Measurements from ENCODE around the gene ERBB2. TPM values are rescaled to one million over a fixed set of nuclear protein-coding genes. Genes with fewer than 3 reads are reported as not detected.

ERBB2 gene
- total and polyA plus RNA-seq, 10 of the 15 experiments (the other 5 are each of a cell fraction or from before 2014, with no cell fraction given): 0.39 to 7.0 (median 4.3) TPM

DNA sequence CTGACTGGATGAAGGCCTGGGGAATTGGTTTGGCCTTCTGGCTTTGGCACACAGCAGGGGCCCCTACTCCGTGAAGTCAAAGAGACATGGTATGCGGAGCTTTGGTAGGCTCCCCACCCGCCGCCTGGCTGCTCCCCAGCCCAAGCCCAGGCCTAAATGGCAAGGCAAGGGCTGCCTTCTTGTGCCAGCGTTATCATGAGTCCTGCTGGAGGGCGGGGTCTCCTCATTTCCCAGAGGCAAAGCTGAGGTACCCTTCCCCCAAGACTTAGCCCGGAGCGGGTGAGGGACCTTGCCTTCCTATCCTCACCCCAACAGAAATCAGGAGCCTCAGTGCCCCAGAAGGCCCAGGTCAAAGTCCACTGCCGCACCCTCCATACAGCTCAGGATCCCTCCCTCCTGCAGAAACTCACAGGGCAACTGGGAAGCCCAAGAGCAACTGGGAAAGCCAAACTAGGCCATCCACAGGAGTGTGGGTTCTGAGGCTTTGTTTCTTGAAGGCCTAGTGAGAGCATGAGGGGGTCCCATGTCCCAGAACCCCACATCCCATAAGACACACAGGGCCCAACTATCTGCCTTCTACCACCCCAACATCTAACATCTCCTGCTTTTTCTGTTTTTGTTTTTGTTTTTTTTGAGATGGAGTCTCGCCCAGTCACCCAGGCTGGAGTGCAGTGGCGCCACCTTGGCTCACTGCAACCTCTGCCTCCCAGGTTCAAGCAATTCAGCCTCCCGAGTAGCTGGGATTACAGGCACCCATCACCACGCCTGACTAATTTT, 21.3 kb upstream of the ERBB2 start:
- ChIA-PET CTCF (interaction anchor here (0.6 to 2.8 kb wide), 11 partner anchors 9 to 190 kb away, joined by 3 to 11 read pairs (median 3); partner anchors contain the start of genes MIEN1, PGAP3 and PNMT), SMC1A (ENCODE audit: uncharacterized antibody, unreplicated experiment) (interaction anchor here (0.9 to 1.5 kb wide), 3 partner anchors 40 to 115 kb away, joined by 3 to 4 read pairs (median 3); partner anchors contain the start of gene MIEN1), RAD21 (ENCODE audit: unreplicated experiment) (no interaction called here), POLR2A (interaction anchor here (0.5 to 0.8 kb wide), 2 partner anchors 10 to 96 kb away, joined by 3 to 7 read pairs; no protein-coding TSS in a partner anchor)
- H3K9ac ChIP-seq (ENCODE audit: control insufficient read depth, insufficient read depth, low read length): no peak overlapping the region
- 0 out of 2 replicates have a peak, but pooled peaks have one; percentile 0 for TF ChIP-seq SMARCA5 (IDR thresholded peaks at IDR 0.05)
- TF ChIP-seq, protein P1, sequence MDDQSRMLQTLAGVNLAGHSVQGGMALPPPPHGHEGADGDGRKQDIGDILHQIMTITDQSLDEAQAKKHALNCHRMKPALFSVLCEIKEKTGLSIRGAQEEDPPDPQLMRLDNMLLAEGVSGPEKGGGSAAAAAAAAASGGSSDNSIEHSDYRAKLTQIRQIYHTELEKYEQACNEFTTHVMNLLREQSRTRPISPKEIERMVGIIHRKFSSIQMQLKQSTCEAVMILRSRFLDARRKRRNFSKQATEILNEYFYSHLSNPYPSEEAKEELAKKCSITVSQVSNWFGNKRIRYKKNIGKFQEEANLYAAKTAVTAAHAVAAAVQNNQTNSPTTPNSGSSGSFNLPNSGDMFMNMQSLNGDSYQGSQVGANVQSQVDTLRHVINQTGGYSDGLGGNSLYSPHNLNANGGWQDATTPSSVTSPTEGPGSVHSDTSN (IDR thresholded peaks at IDR 0.05; ENCODE audit: insufficient replicate concordance, low read depth, low read length): no peak
- TF ChIP-seq CEBPB (IDR thresholded peaks at IDR 0.05; ENCODE audit: borderline replicate concordance in 1 of 2, low read depth in 2 of 2, low read length in 2 of 2): no peak
- H3K4me3 ChIP-seq: no peak overlapping the region
- H3K27ac ChIP-seq (ENCODE audit: control insufficient read depth, insufficient read depth): no peak overlapping the region
- BruUV-seq (replicated peaks): no TSS peak
- no peaks in the 10 kb centered on the region for H3K79me2 ChIP-seq (ENCODE audit: control insufficient read depth, insufficient read depth, low read length)
- peaks cover 45% of the 10 kb centered on the region for H3K4me1 ChIP-seq (ENCODE audit: control insufficient read depth, insufficient read depth, low read length)
- H2AFZ ChIP-seq (ENCODE audit: control insufficient read depth, low read depth, low read length): no peak overlapping the region
- no peak for DNase-seq (ENCODE audit: low read depth, low spot score)
- H3K4me2 ChIP-seq (ENCODE audit: control insufficient read depth, insufficient read depth): no peak overlapping the region
- WGBS (ENCODE audit: insufficient coverage, insufficient replicate concordance, low lambda C conversion rate, missing lambda C conversion rate): 86% methylated on average over 13 of the region's 13 CpGs
- H4K20me1 ChIP-seq (ENCODE audit: control insufficient read depth, insufficient read depth): no peaks in the 10 kb centered on the region
- H3K9me3 ChIP-seq (replicated peaks; ENCODE audit: control insufficient read depth, insufficient read depth, low read length): no peaks in the 10 kb centered on the region
- in situ Hi-C loops (cut with MboI) (no loop called here), intact Hi-C loops (cut with micrococcal nuclease; ENCODE audit: unreplicated experiment) (no loop called here)
- ATAC-seq: no peak
- FAIRE-seq: no peak
- H3K27me3 ChIP-seq (replicated peaks in 1 of 2; ENCODE audit: control insufficient read depth in 2 of 2, insufficient read depth in 2 of 2, low read length in 1 of 2): no peaks in the 10 kb centered on the region
- no peaks in the 10 kb centered on the region for H3K36me3 ChIP-seq (ENCODE audit: control insufficient read depth in 2 of 2, insufficient read depth in 2 of 2, low read length in 1 of 2)
